ENCODE data around the gene FBLN1.

FBLN1 gene

DNA sequence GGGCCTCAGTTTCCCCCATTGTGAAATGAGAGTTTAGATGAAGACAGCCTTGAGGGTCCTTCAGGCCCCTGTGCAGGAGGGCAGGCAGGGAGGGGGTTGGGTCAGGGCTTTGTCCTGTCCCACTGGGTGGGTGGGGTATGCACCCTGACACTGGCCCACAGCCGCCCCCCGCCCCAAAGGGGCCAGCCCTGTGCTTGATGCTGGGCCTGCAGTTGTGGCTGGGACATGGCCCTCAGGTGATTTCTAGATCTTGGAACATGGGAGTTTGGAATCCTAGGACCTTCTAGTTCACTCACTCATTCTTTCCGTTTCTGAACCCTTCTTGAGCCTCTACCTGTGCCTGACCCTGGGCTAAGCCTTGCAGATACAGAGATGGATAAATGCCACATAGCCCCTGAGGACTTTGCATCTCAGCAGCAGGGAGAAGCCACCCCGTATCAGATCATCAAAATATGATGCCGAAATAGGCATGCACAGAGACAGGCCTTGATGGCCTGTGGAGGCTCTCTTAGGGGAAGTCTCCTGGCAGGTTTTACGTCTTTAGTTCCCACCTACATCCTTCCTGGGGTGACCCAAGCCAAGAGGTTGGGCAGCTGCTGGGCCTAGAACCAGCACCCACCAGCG is 76.0 kb downstream of the FBLN1 start:
- peaks cover 15% of the 10 kb centered on the region for H3K4me1 ChIP-seq (ENCODE audit: control insufficient read depth, insufficient read depth, low read length)
- no peak overlapping the region for H3K4me3 ChIP-seq (ENCODE audit: low read length in 2 of 2)
- H3K27ac ChIP-seq (ENCODE audit: low read length): no peak overlapping the region
- no peak overlapping the region for H3K9ac ChIP-seq (ENCODE audit: low read length in 2 of 2)
- peaks cover 6 to 14% of the 10 kb centered on the region in 2 donors for H3K27me3 ChIP-seq (ENCODE audit: control insufficient read depth in 1 of 2, insufficient read depth in 2 of 2, low read length in 2 of 2)
- H3K36me3 ChIP-seq (ENCODE audit: control insufficient read depth in 2 of 2, insufficient read depth in 2 of 2, low read length in 2 of 2): no peaks in the 10 kb centered on the region
- no peaks in the 10 kb centered on the region for H3K9me3 ChIP-seq (ENCODE audit: control insufficient read depth in 2 of 2, low read length in 2 of 2)

DNA sequence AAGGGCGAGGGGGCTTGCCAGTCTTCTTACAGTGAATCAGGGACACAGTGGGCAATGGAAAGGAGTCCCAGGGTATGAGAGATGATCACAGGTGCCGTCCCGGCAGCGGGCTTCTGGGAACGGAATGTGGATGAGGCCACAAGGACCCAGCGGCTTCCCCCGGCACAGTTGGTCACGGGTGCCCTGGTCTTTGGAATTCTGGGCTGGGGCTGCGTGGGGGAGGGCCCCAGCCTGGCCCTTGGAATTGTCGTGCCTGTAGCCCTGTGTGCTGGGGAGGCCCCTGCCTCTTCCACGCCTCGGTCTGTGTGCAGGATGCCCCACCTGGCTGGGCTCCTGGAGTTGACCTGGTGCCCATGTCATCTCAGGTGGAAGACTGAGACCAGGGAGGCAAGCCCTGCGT is 76.6 kb downstream of the FBLN1 start:
- no peak overlapping the region for H3K4me3 ChIP-seq (ENCODE audit: low read length in 2 of 2)
- H3K9me3 ChIP-seq (ENCODE audit: control insufficient read depth in 2 of 2, low read length in 2 of 2): no peaks in the 10 kb centered on the region
- H3K27me3 ChIP-seq (ENCODE audit: control insufficient read depth in 1 of 2, insufficient read depth in 2 of 2, low read length in 2 of 2): peaks cover 6 to 14% of the 10 kb centered on the region in 2 donors
- H3K9ac ChIP-seq (ENCODE audit: low read length in 2 of 2): no peak overlapping the region
- no peaks in the 10 kb centered on the region for H3K36me3 ChIP-seq (ENCODE audit: control insufficient read depth in 2 of 2, insufficient read depth in 2 of 2, low read length in 2 of 2)
- H3K4me1 ChIP-seq (ENCODE audit: control insufficient read depth, insufficient read depth, low read length): peaks cover 17% of the 10 kb centered on the region
- no peak overlapping the region for H3K27ac ChIP-seq (ENCODE audit: low read length)

DNA sequence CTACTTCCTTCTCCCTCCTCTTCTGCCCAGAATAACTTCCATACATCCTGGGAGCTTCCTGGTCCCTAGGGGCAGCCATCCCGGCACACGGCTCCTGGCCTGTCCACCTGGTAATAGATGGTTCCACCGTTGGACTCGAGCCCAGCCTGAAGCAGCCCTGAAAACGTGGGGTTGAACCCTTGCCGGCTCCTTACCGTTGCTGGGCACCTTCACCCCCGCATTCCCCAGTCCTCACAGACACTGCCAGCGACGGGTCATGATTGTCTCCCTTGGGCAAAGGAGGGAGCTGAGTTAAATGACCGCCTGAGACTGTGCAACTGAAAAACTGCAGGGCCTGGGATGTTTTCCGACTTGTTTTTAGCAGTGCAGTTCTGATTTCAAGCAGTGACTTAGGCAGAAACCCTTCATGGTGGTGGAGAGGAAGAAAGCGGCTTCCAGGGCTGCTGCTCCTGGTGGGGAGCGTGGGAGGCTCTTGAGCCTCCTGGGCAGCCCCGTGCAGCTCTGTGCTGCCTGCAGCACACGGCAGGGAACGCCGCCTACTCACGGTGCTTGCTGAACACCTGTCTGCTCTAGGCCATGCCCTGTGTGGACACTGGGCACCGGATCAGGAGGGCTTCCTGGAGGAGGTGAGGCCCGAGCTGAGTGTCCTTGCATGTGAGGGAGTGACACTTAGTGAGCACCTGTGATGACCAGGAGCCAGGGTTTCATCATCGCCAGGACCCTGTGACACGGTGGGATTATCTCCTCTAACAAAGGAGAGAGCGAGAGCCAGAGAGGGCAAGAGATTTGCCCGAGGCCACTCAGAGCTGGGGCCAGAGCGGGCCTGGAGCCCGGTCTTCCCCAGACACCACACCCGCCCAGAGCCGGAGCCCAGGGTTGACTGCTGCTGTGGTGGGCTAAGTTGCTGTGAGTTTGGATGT is 77.4 kb downstream of the FBLN1 start:
- Histone ChIP-seq H3K4me1 (ENCODE audit: control insufficient read depth, insufficient read depth, low read length) (peaks cover 19% of the 10 kb centered on the region), H3K36me3 (ENCODE audit: control insufficient read depth in 2 of 2, insufficient read depth in 2 of 2, low read length in 2 of 2) (no peaks in the 10 kb centered on the region), H3K9me3 (ENCODE audit: control insufficient read depth in 2 of 2, low read length in 2 of 2) (no peaks in the 10 kb centered on the region), H3K9ac (ENCODE audit: low read length in 2 of 2) (no peak overlapping the region), H3K4me3 (ENCODE audit: low read length in 2 of 2) (no peak overlapping the region), H3K27ac (ENCODE audit: low read length) (no peak overlapping the region), H3K27me3 (ENCODE audit: control insufficient read depth in 1 of 2, insufficient read depth in 2 of 2, low read length in 2 of 2) (peaks cover 6 to 14% of the 10 kb centered on the region in 2 donors)

DNA sequence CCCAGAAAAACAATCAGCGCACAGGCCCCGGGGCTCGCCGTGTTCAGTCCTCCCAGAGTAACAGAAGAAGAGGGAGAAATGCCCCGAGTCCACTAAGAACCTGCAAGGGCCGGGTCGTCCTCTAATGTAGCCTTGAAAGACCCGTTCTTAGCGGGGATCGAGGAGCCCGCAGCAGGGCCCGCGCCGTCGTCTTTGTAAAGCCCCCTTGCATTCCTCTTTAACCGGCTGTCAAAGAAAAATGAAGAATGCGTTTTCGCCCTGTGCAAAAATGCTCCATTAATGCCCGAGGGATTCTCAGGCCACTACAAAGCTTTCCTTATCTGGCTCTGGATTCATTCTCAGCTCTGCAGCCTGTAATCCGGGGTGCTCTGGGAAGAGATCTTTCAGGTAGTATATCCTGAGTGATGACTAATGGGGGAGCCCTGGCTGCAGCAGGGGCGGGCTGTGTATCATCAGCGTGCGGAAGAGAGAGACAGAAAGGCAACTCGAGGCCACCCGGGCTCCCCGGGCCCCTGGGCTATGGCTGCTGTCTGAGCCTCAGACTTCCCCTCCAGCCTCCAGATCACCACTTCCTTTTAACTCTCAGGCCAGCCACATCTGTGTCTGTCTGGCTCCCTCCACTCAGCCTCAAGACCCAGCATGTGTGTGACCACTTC is 78.2 kb downstream of the FBLN1 start:
- H3K4me1 ChIP-seq (ENCODE audit: control insufficient read depth, insufficient read depth, low read length): peaks cover 19% of the 10 kb centered on the region
- H3K27me3 ChIP-seq (ENCODE audit: control insufficient read depth in 1 of 2, insufficient read depth in 2 of 2, low read length in 2 of 2): peaks cover 6 to 14% of the 10 kb centered on the region in 2 donors
- H3K4me3 ChIP-seq (ENCODE audit: low read length in 2 of 2): no peak overlapping the region
- H3K9me3 ChIP-seq (ENCODE audit: control insufficient read depth in 2 of 2, low read length in 2 of 2): no peaks in the 10 kb centered on the region
- H3K9ac ChIP-seq (ENCODE audit: low read length in 2 of 2): no peak overlapping the region
- no peaks in the 10 kb centered on the region for H3K36me3 ChIP-seq (ENCODE audit: control insufficient read depth in 2 of 2, insufficient read depth in 2 of 2, low read length in 2 of 2)
- no peak overlapping the region for H3K27ac ChIP-seq (ENCODE audit: low read length)

DNA sequence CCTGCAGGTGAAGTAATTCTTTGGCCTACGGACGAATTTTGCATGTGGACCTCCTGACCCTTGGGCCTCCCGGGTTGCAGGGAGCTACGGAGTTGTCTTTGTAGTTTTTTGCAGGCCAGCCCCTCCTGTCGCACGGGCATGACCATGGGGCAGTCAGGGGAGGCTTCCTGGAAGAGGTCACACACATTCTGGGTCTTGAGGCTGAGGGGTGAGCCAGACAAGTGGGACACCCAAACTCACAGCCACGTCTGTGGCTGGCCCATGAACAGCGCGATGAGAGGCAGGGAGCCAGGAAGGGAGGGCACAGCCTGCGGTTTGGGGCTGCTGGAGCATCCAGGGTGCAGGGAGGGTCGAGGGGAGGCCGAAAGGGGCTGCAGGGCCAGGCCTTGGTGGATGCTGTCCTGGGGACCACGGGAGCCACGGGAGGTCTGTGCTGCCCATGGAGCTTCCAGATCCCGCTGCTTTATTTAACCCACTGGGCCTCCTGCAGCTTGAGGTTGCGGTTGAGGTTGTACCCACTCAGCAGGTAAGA is 78.9 kb downstream of the FBLN1 start:
- no peak overlapping the region for H3K4me3 ChIP-seq (ENCODE audit: low read length in 2 of 2)
- H3K36me3 ChIP-seq (ENCODE audit: control insufficient read depth in 2 of 2, insufficient read depth in 2 of 2, low read length in 2 of 2): no peaks in the 10 kb centered on the region
- H3K9ac ChIP-seq (ENCODE audit: low read length in 2 of 2): no peak overlapping the region
- H3K4me1 ChIP-seq (ENCODE audit: control insufficient read depth, insufficient read depth, low read length): peaks cover 19% of the 10 kb centered on the region
- H3K9me3 ChIP-seq (ENCODE audit: control insufficient read depth in 2 of 2, low read length in 2 of 2): no peaks in the 10 kb centered on the region
- H3K27me3 ChIP-seq (ENCODE audit: control insufficient read depth in 1 of 2, insufficient read depth in 2 of 2, low read length in 2 of 2): peaks cover 6 to 14% of the 10 kb centered on the region in 2 donors
- H3K27ac ChIP-seq (ENCODE audit: low read length): no peak overlapping the region

DNA sequence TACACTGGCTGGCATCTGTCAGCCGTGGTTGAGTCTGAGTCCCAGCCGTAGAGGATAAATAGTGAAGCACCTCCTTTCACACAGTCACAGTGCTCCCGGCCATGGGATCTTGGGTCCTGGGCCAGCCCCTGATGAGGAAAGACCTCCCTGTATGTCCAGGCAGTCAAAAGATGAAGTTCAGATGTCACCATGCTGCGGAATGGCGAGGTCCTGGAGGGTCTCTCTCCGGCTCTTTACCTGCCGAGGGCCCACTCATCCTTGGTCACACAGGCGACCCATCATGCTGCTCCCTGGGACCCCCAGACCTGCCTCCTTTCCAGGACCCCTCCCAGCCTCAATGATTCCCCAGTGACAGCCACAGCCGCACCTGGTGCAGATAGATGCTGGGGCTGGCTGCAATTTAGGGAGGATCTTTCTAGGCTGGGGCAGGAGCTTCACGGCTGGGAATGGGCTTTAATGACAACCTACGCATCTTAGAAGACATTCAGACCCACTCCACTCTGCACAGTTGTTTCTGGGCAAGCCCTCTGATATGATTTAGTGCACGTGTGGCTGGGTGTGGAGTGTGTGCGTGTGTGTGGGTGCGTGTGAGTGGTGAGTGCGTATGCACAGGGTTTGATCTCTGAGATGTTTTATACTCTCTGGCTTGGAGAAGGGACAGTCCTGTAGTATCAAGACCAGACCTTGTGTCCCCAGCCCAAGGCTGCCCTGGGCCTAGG is 79.7 kb downstream of the FBLN1 start:
- H3K4me3 ChIP-seq (ENCODE audit: low read length in 2 of 2): no peak overlapping the region
- H3K9me3 ChIP-seq (ENCODE audit: control insufficient read depth in 2 of 2, low read length in 2 of 2): no peaks in the 10 kb centered on the region
- no peak overlapping the region for H3K9ac ChIP-seq (ENCODE audit: low read length in 2 of 2)
- H3K4me1 ChIP-seq (ENCODE audit: control insufficient read depth, insufficient read depth, low read length): peaks cover 19% of the 10 kb centered on the region
- H3K27ac ChIP-seq (ENCODE audit: low read length): no peak overlapping the region
- H3K27me3 ChIP-seq (ENCODE audit: control insufficient read depth in 1 of 2, insufficient read depth in 2 of 2, low read length in 2 of 2): peaks cover 2 to 10% of the 10 kb centered on the region in 2 donors
- no peaks in the 10 kb centered on the region for H3K36me3 ChIP-seq (ENCODE audit: control insufficient read depth in 2 of 2, insufficient read depth in 2 of 2, low read length in 2 of 2)

DNA sequence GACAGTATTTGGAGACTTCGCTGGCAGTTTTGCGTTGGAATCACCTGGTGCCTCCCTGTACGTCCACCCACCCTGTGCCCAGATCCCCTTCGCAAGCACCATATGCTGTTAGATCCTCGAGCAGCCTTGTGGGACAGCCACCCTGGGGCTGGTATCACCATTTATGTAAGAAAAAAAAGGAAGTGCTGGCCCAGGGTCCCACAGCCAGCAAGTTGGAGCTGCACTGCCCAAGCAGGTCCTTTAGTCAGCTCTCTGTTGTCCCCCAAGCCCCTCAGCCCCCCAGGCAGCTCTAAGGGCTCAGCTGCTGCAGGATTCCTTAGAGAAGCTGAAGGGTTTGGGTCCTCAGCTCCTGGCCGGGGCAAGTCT is 80.3 kb downstream of the FBLN1 start:
- no peak overlapping the region for H3K4me3 ChIP-seq (ENCODE audit: low read length in 2 of 2)
- no peaks in the 10 kb centered on the region for H3K36me3 ChIP-seq (ENCODE audit: control insufficient read depth in 2 of 2, insufficient read depth in 2 of 2, low read length in 2 of 2)
- peaks cover 0 to 7% of the 10 kb centered on the region in 2 donors for H3K27me3 ChIP-seq (ENCODE audit: control insufficient read depth in 1 of 2, insufficient read depth in 2 of 2, low read length in 2 of 2)
- no peak overlapping the region for H3K9ac ChIP-seq (ENCODE audit: low read length in 2 of 2)
- H3K4me1 ChIP-seq (ENCODE audit: control insufficient read depth, insufficient read depth, low read length): peaks cover 19% of the 10 kb centered on the region
- H3K27ac ChIP-seq (ENCODE audit: low read length): no peak overlapping the region
- no peaks in the 10 kb centered on the region for H3K9me3 ChIP-seq (ENCODE audit: control insufficient read depth in 2 of 2, low read length in 2 of 2)

DNA sequence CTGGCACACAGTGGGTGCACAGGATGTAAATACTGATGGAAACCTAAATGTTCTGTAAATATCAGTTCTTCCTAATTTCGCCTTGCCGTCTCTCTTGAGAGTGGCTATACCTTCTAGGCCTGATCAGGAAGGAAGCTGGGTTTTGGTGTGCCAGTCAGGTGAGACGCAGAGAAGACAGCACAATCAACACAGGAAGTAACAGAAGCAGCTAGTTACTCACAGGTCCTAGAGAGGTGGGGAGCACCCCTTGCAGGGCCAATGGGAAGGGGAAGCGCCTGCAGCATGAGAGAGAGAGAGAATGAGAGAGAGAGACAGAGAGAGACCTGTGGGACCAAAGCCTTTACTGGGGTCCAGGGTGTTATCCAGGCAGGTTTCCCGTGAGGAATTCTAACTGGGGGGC is 80.8 kb downstream of the FBLN1 start:
- H3K36me3 ChIP-seq (ENCODE audit: control insufficient read depth in 2 of 2, insufficient read depth in 2 of 2, low read length in 2 of 2): no peaks in the 10 kb centered on the region
- no peak overlapping the region for H3K4me3 ChIP-seq (ENCODE audit: low read length in 2 of 2)
- H3K27ac ChIP-seq (ENCODE audit: low read length): no peak overlapping the region
- peaks cover 19% of the 10 kb centered on the region for H3K4me1 ChIP-seq (ENCODE audit: control insufficient read depth, insufficient read depth, low read length)
- H3K27me3 ChIP-seq (ENCODE audit: control insufficient read depth in 1 of 2, insufficient read depth in 2 of 2, low read length in 2 of 2): peaks cover 0 to 5% of the 10 kb centered on the region in 2 donors
- H3K9ac ChIP-seq (ENCODE audit: low read length in 2 of 2): no peak overlapping the region
- H3K9me3 ChIP-seq (ENCODE audit: control insufficient read depth in 2 of 2, low read length in 2 of 2): no peaks in the 10 kb centered on the region

DNA sequence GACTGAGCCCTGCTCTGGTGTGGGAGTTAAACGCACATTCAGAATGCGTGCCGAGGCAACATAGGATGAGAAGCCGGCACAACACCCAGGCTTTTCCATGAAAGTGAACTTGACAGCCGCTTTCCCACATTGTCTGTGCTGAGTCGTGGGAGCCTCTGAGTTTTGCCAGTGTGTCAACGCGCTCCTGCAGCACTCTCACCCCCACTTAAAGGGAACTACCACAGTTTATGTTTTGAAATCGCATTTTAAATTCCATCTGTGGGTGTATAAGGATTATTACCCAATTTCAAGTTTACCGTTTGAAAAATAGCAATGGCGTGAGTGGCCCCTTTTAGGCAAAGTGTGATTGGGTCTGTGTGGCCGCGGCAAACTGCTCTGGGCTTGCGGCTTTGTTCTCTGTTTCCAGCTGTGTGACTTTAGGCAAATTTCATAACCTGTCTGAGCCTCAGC is 81.5 kb downstream of the FBLN1 start:
- peaks cover 0 to 2% of the 10 kb centered on the region in 2 donors for H3K27me3 ChIP-seq (ENCODE audit: control insufficient read depth in 1 of 2, insufficient read depth in 2 of 2, low read length in 2 of 2)
- H3K9ac ChIP-seq (ENCODE audit: low read length in 2 of 2): no peak overlapping the region
- no peaks in the 10 kb centered on the region for H3K9me3 ChIP-seq (ENCODE audit: control insufficient read depth in 2 of 2, low read length in 2 of 2)
- no peaks in the 10 kb centered on the region for H3K36me3 ChIP-seq (ENCODE audit: control insufficient read depth in 2 of 2, insufficient read depth in 2 of 2, low read length in 2 of 2)
- H3K27ac ChIP-seq (ENCODE audit: low read length): no peak overlapping the region
- peaks cover 19% of the 10 kb centered on the region for H3K4me1 ChIP-seq (ENCODE audit: control insufficient read depth, insufficient read depth, low read length)
- no peak overlapping the region for H3K4me3 ChIP-seq (ENCODE audit: low read length in 2 of 2)
